Activated CD8-positive, alpha-beta memory T cell treated with anti-CD3 and anti-CD28 coated beads for 1 hour (primary cell): ENCODE results near the gene DKK3.

Experiments
- DNase-seq, 2 donors: peaks; one replicate each; pipeline ENCODE4 v3.0.0-alpha.2; 2020; ENCODE audit warnings: low read depth in 1 of 2; ENCODE audit errors: extremely low read depth in 1 of 2

DKK3 gene

DNA sequence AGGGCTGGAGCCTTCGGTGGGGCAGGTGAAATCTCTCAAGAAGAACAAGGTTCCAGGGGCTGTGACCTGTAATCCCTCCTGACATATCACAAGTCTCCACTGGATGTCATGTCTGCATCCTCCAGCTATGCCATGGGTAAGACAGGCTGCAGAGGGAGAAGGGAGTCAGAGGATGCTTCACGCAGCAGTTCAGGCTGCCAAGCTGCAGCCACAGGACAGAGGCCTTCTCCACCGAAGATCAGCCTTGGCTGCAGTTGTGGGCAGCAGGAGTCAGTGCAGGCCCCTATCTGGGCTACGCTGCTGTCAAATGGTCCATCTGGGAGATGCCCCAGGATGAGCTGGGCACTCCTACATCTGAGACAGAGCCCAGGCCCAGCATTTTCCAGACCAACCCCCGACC, 25.0 kb downstream of the DKK3 start:
- DNase-seq, result no peak

- DNase-seq, result no peak
These were observed 25.5 kb downstream of the DKK3 start for GRCh38 chr11:11982975-11983374.

- no peak for DNase-seq
These were observed 26.0 kb downstream of the DKK3 start for GRCh38 chr11:11982461-11982860.

GRCh38 chr11:11981840-11982239, 26.6 kb downstream of the DKK3 start:
- no peak for DNase-seq

DNA sequence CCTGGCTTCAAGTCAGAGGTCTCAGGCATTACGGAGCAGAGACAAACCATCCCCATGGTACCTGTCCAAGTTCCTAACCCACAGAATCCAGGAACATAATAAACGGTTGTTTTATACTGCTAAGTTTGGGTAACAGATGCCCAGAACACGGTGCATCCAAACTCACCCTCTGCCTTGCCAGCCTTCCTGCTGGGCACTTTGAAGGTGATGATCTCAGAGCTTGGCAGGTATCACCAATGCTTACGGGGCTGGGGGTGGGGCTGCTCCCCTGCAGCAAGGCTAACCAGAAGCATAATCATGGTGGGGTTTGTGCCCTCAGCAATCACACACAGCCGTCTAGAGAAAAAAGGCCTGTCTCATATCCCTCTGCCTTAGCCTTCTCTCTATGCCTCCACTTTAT, 27.1 kb downstream of the DKK3 start:
- no peak for DNase-seq

- no peak for DNase-seq
These were observed 27.6 kb downstream of the DKK3 start for GRCh38 chr11:11980841-11981308.

- no peak for DNase-seq
These were observed 28.2 kb downstream of the DKK3 start for GRCh38 chr11:11980200-11980599.

DNA sequence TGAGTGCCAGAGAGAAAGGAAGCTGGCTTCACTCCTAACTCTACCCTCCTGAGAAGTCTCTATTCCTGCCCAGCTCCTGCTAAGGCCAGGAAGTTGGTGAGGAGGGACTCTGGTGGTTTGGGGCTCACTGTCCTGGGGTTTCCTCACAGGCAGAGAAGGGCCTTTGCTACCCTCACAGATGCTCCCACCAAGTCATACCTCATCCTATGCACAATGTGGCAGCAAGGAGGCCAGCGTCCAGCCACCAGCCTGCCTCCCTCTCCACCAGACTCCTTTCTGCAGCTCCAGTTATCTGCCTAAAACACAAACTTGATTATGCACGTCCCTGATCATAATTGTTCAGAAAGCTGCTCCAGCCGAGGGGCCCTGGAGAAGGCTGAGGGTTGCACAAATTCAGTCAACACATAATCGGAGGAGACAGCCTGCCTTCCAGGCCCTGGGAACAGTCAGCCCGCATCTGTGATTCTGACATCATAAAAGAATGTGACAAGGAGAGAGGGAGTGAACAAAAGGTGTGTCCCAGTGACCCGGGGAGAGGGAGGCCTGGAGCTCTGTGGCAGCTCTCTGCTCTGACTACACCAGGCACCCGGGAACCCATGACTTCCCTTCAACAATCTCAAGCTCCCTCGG, 28.8 kb downstream of the DKK3 start:
- no peak for DNase-seq

- DNase-seq, result no peak
These were observed 29.5 kb downstream of the DKK3 start for GRCh38 chr11:11978792-11979487.

- no peak for DNase-seq
These were observed 30.3 kb downstream of the DKK3 start for GRCh38 chr11:11978098-11978637.

GRCh38 chr11:11977206-11977938, 31.1 kb downstream of the DKK3 start:
- DNase-seq, result no peak

GRCh38 chr11:11976481-11977127, 31.8 kb downstream of the DKK3 start:
- no peak for DNase-seq

DNA sequence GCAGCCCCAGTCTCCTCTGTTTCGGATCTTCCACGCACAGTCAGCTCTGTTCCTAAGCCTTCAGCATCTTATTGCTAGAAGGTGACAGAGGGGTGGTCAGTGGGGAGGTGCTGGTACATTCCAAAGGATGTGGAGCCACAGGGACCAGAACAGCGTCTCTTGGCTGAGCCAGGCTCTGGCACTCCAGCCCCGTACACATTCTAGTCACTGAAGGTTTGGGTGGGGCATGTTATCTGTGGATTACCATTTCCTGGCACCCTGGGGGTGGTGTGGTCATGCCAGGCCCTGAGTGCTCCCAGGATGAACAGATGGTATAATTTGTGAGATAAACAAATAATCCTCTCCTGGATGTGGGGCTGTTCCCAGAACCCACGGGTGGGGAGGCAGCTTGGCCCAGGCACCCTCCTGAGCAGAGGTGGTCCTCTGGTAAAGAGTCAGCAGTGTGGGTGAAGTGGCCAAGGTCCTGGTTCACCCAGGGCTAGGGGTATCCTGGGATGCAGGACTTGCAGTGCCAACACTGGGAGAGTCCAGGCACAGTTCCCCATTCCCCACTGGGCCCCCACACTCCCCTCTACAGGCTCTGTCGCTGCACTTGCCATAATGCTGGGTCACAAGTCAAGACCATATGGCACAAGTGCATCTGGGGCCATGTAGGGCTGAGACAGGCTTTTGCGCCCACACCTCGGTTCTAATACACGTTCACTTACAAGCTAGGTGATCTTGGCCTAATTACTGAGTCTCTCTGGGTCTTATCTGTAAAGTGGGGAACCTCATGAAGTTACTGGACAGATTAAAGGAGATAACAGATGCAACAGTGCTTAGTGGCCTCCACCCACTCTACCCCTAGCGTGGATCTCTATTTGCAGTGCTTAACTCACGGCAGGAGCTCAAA, 33.0 kb downstream of the DKK3 start:
- no peak for DNase-seq

GRCh38 chr11:11973866-11974265, 34.6 kb downstream of the DKK3 start:
- DNase-seq, result no peak

- DNase-seq, result no peak
These were observed 35.0 kb downstream of the DKK3 start for GRCh38 chr11:11973361-11973800.

GRCh38 chr11:11972730-11973341, 35.6 kb downstream of the DKK3 start:
- no peak for DNase-seq

DNA sequence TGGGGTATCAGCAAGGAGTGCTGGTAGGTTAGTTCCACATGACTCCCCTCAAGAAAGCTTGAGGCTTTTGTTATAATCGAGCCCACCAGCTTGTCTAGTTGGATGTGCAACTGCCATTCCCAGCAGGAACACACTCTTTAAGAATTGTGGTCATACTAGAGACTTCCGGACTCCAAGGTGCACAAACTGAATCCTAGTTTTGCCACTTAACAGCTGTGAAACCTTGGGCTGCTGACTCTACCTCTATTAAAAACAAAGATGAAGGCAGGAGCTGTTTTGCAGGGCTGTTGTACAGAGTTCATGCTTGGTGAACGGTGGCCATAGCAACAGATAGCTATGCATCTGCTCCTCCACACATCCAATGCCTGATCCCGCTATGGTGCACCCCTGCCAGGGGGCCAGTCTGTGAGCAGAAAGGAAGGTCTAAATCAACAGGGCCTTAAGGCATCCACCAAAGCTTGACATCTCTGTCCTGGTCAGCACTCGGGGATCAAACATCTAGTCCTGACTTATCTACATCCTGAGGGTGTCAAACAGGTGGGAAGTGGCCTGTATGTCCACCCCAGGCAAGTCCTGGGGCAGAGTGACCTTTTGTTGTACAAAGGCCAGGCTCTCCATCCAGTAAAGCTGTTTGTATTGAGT, 36.4 kb downstream of the DKK3 start:
- no peak for DNase-seq

- no peak for DNase-seq
These were observed 37.9 kb downstream of the DKK3 start for GRCh38 chr11:11970556-11970955.
